Erythroblast (primary cell): ENCODE data around the gene ERGIC1.

Experiments
- GATA1 ChIP-seq: IDR thresholded peaks from 2 replicates; pipeline ENCODE4 v1.6.1; 2011; ENCODE audit warnings: low read depth, mild to moderate bottlenecking, control low read depth, low read length, moderate library complexity
- POLR2A ChIP-seq: IDR thresholded peaks from 2 replicates; pipeline ENCODE4 v1.6.1; 2011; ENCODE audit warnings: mild to moderate bottlenecking, low read length

GRCh38 chr5:172870715-172871461 is 36.8 kb downstream of the ERGIC1 start:
- no peak for TF ChIP-seq POLR2A
- TF ChIP-seq GATA1 = no peak
